ENCODE measurements around the gene TROAP.
A peak's percentile ranks its signal among the peaks of the same experiment; 100 is the strongest.

Gene TROAP

GRCh38 chr12:49322367-49322707, 718 bp upstream of the TROAP start:
- H3K4me3 ChIP-seq (ENCODE audit: low read depth, low read length), result peak overlapping the region; percentile 73
- TF ChIP-seq MYC (IDR thresholded peaks at IDR 0.05; ENCODE audit: low read depth, low read length) (no peak; the same call in 1 of the 2 replicates), MAX (IDR thresholded peaks at IDR 0.05; ENCODE audit: low read depth, low read length) (no peak), POLR2A (IDR thresholded peaks at IDR 0.05; ENCODE audit: extremely low read depth, insufficient read length) (no peak)
- TF ChIP-seq, protein P1, sequence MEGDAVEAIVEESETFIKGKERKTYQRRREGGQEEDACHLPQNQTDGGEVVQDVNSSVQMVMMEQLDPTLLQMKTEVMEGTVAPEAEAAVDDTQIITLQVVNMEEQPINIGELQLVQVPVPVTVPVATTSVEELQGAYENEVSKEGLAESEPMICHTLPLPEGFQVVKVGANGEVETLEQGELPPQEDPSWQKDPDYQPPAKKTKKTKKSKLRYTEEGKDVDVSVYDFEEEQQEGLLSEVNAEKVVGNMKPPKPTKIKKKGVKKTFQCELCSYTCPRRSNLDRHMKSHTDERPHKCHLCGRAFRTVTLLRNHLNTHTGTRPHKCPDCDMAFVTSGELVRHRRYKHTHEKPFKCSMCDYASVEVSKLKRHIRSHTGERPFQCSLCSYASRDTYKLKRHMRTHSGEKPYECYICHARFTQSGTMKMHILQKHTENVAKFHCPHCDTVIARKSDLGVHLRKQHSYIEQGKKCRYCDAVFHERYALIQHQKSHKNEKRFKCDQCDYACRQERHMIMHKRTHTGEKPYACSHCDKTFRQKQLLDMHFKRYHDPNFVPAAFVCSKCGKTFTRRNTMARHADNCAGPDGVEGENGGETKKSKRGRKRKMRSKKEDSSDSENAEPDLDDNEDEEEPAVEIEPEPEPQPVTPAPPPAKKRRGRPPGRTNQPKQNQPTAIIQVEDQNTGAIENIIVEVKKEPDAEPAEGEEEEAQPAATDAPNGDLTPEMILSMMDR (IDR thresholded peaks at IDR 0.05; ENCODE audit: low read depth, low read length), result no peak
- DNase-seq (ENCODE audit: low read depth), result no peak

GRCh38 chr12:49323524-49324097, 556 bp downstream of the TROAP start:
- peak overlapping the region; percentile 93 for H3K4me3 ChIP-seq (ENCODE audit: low read depth, low read length)
- no peak for DNase-seq (ENCODE audit: low read depth)
- TF ChIP-seq MAX (IDR thresholded peaks at IDR 0.05; ENCODE audit: low read depth, low read length) (no peak), POLR2A (IDR thresholded peaks at IDR 0.05; ENCODE audit: extremely low read depth, insufficient read length) (no peak), MYC (IDR thresholded peaks at IDR 0.05; ENCODE audit: low read depth, low read length) (no peak)
- TF ChIP-seq, protein P1 (IDR thresholded peaks at IDR 0.05; ENCODE audit: low read depth, low read length), result no peak

DNA sequence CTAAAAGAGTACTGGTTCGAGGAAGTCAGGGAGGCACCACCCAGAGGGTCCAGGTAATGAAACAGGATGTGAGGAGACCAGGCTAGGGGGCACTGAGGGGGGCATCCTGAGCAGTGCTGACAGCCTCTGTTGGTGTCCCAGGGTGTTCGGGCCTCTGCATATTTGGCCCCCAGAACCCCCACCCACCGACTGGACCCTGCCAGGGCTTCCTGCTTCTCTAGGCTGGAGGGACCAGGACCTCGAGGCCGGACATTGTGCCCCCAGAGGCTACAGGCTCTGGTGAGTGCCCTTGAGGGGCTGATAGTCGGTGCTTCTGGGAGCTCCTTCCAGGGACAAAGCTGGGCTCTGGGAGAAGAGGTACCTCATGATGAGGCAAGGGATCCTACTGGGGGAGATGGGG, 2.6 kb downstream of the TROAP start:
- no peak for DNase-seq (ENCODE audit: low read depth)
- no peak for TF ChIP-seq POLR2A (IDR thresholded peaks at IDR 0.05; ENCODE audit: extremely low read depth, insufficient read length)
- no peak for TF ChIP-seq MYC (IDR thresholded peaks at IDR 0.05; ENCODE audit: low read depth, low read length)
- TF ChIP-seq, protein P1 (IDR thresholded peaks at IDR 0.05; ENCODE audit: low read depth, low read length), result no peak
- no peak for TF ChIP-seq MAX (IDR thresholded peaks at IDR 0.05; ENCODE audit: low read depth, low read length)
- H3K4me3 ChIP-seq (ENCODE audit: low read depth, low read length), result no peak overlapping the region

- no peak for DNase-seq (ENCODE audit: low read depth)
- no peak for TF ChIP-seq POLR2A (IDR thresholded peaks at IDR 0.05; ENCODE audit: extremely low read depth, insufficient read length)
- TF ChIP-seq MYC (IDR thresholded peaks at IDR 0.05; ENCODE audit: low read depth, low read length), result no peak
- TF ChIP-seq, protein P1 (IDR thresholded peaks at IDR 0.05; ENCODE audit: low read depth, low read length), result no peak
- no peak for TF ChIP-seq MAX (IDR thresholded peaks at IDR 0.05; ENCODE audit: low read depth, low read length)
- no peak overlapping the region for H3K4me3 ChIP-seq (ENCODE audit: low read depth, low read length)
Observed at GRCh38 chr12:49327368-49327767, 4.3 kb downstream of the TROAP start.

- TF ChIP-seq POLR2A (IDR thresholded peaks at IDR 0.05; ENCODE audit: extremely low read depth, insufficient read length), result no peak
- no peak for TF ChIP-seq MYC (IDR thresholded peaks at IDR 0.05; ENCODE audit: low read depth, low read length)
- no peak for TF ChIP-seq MAX (IDR thresholded peaks at IDR 0.05; ENCODE audit: low read depth, low read length)
- DNase-seq (ENCODE audit: low read depth), result no peak
- H3K4me3 ChIP-seq (ENCODE audit: low read depth, low read length), result no peak overlapping the region
Observed at GRCh38 chr12:49327887-49328286, 4.8 kb downstream of the TROAP start.

- DNase-seq (ENCODE audit: low read depth), result no peak
- no peak overlapping the region for H3K4me3 ChIP-seq (ENCODE audit: low read depth, low read length)
- TF ChIP-seq, protein P1 (IDR thresholded peaks at IDR 0.05; ENCODE audit: low read depth, low read length), result no peak
- TF ChIP-seq MAX (IDR thresholded peaks at IDR 0.05; ENCODE audit: low read depth, low read length), result no peak
- no peak for TF ChIP-seq MYC (IDR thresholded peaks at IDR 0.05; ENCODE audit: low read depth, low read length)
- no peak for TF ChIP-seq POLR2A (IDR thresholded peaks at IDR 0.05; ENCODE audit: extremely low read depth, insufficient read length)
Observed at GRCh38 chr12:49328816-49329215, 5.8 kb downstream of the TROAP start.

Measured in NB4 (cell line).